Hepatocyte (in vitro differentiated cells): ENCODE results near the gene PNLIP. TPM values are rescaled to one million over a fixed set of nuclear protein-coding genes. Genes with fewer than 3 reads are reported as not detected.

Experiments used
- DNase-seq: peaks from one replicate; pipeline ENCODE4 v3.0.0-alpha.2; 2016; ENCODE audit warnings: low spot score
- H2AFZ ChIP-seq: fragments of 200-600 bp; sonication (generic); 2 replicates; pipeline ENCODE4 v1.6.0; 2016; ENCODE audit warnings: antibody characterized with exemption, mild to moderate bottlenecking
- H3K27ac ChIP-seq: fragments of 200-600 bp; sonication (generic); 2 replicates; pipeline ENCODE4 v1.5.1; 2016; ENCODE audit warnings: mild to moderate bottlenecking
- H3K27me3 ChIP-seq: fragments of 200-600 bp; sonication (generic); 2 replicates; pipeline ENCODE4 v1.6.1; 2016
- H3K36me3 ChIP-seq: fragments of 200-600 bp; sonication (generic); replicated peaks from 2 replicates; pipeline ENCODE4 v1.5.1; 2016; ENCODE audit warnings: low read depth; ENCODE audit not compliant: insufficient read depth
- H3K4me1 ChIP-seq: fragments of 200-600 bp; sonication (generic); 2 replicates; pipeline ENCODE4 v1.5.1; 2016; ENCODE audit warnings: mild to moderate bottlenecking, moderate library complexity; ENCODE audit not compliant: insufficient read depth
- H3K4me2 ChIP-seq: fragments of 200-600 bp; sonication (generic); 2 replicates; pipeline ENCODE4 v1.6.0; 2016
- H3K4me3 ChIP-seq: fragments of 200-600 bp; sonication (generic); 2 replicates; pipeline ENCODE4 v1.5.1; 2016; ENCODE audit warnings: mild to moderate bottlenecking
- H3K79me2 ChIP-seq: fragments of 200-600 bp; sonication (generic); 2 replicates; pipeline ENCODE4 v1.6.0; 2017; ENCODE audit warnings: mild to moderate bottlenecking
- H3K9me2 ChIP-seq: fragments of 200-600 bp; sonication (generic); replicated peaks from 2 replicates; pipeline ENCODE4 v1.6.0; 2017; ENCODE audit warnings: mild to moderate bottlenecking; ENCODE audit not compliant: insufficient read depth
- H3K9me3 ChIP-seq: fragments of 200-600 bp; sonication (generic); 2 replicates; pipeline ENCODE4 v1.5.1; 2016; ENCODE audit warnings: low read depth, mild to moderate bottlenecking
- H4K20me1 ChIP-seq: fragments of 200-600 bp; sonication (generic); 2 replicates; pipeline ENCODE4 v1.6.0; 2016; ENCODE audit warnings: mild to moderate bottlenecking; ENCODE audit not compliant: insufficient read depth, poor library complexity, severe bottlenecking
- EZH2 ChIP-seq: fragments of 200-600 bp; sonication (generic); IDR thresholded peaks from 2 replicates; pipeline ENCODE4 v1.6.1; 2016; ENCODE audit warnings: antibody characterized with exemption, mild to moderate bottlenecking, borderline replicate concordance
- EZH2phosphoT487 ChIP-seq: fragments of 200-600 bp; sonication (generic); IDR thresholded peaks from one replicate; pipeline ENCODE4 v1.6.1; 2018; ENCODE audit warnings: antibody characterized with exemption, mild to moderate bottlenecking, low read depth, moderate library complexity; ENCODE audit not compliant: unreplicated experiment, severe bottlenecking
- WGBS: methylation state at CpG from one replicate; pipeline ENCODE4 v1.1.6; 2016; ENCODE audit warnings: low lambda C conversion rate; ENCODE audit errors: missing lambda C conversion rate; 5-methylcytosine and 5-hydroxymethylcytosine counted together
- polyA plus RNA-seq: library from polyadenylated mRNA; unstranded; fragments of >200 nt; fragmentation: Nextera tagmentation; extraction: Ambion mirVana; gene quantifications from 2 replicates; pipeline ENCODE4 v1.2.1, GENCODE V29; 2016
- total RNA-seq: library from RNA; depleted of rRNA; stranded (reverse); fragments of >200 nt; gene quantifications from 2 replicates; pipeline ENCODE4 v1.2.3, GENCODE V29; 2014
- TF ChIP-seq, protein P1 (sequence below): fragments of 200-600 bp; sonication (generic); IDR thresholded peaks from 2 replicates; pipeline ENCODE4 v1.5.1; 2016; ENCODE audit warnings: antibody characterized with exemption, mild to moderate bottlenecking; ENCODE audit not compliant: poor library complexity

PNLIP gene
- total and polyA plus RNA-seq, 2 experiments from 2014 or later: 0.13 TPM; not detected in 1

DNA sequence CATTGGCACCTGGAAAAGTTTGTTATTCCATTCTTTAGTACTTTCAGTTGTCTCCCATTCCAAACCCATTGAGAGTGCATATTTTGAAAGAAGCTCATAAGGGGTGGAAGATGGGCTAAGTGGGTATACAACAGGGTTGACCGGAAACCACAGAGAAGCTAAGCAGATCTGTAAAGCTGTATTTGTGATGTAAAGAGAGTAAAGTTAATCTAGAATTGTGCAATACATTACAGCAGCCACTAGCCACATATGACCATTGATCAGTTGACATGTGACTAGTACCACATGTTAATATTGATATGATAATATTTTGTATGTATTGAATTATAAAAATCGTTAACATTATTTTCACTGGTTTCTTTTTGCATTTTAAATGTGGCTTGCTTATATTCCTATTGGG lies 4.9 kb upstream of the PNLIP start:
- no peaks in the 10 kb centered on the region for H3K9me2 ChIP-seq
- no peak for TF ChIP-seq EZH2
- TF ChIP-seq, protein P1, sequence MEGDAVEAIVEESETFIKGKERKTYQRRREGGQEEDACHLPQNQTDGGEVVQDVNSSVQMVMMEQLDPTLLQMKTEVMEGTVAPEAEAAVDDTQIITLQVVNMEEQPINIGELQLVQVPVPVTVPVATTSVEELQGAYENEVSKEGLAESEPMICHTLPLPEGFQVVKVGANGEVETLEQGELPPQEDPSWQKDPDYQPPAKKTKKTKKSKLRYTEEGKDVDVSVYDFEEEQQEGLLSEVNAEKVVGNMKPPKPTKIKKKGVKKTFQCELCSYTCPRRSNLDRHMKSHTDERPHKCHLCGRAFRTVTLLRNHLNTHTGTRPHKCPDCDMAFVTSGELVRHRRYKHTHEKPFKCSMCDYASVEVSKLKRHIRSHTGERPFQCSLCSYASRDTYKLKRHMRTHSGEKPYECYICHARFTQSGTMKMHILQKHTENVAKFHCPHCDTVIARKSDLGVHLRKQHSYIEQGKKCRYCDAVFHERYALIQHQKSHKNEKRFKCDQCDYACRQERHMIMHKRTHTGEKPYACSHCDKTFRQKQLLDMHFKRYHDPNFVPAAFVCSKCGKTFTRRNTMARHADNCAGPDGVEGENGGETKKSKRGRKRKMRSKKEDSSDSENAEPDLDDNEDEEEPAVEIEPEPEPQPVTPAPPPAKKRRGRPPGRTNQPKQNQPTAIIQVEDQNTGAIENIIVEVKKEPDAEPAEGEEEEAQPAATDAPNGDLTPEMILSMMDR: no peak
- no peak for TF ChIP-seq EZH2phosphoT487
- H3K79me2 ChIP-seq: no peaks in the 10 kb centered on the region
- H3K4me2 ChIP-seq: no peak overlapping the region
- DNase-seq: no peak
- no peaks in the 10 kb centered on the region for H3K36me3 ChIP-seq
- H3K4me1 ChIP-seq: no peaks in the 10 kb centered on the region
- H2AFZ ChIP-seq: no peak overlapping the region
- H3K4me3 ChIP-seq: no peak overlapping the region
- WGBS: 93% methylated on average over 2 of the region's 2 CpGs
- no peaks in the 10 kb centered on the region for H4K20me1 ChIP-seq
- H3K27ac ChIP-seq: no peak overlapping the region
- H3K27me3 ChIP-seq: no peaks in the 10 kb centered on the region
- no peaks in the 10 kb centered on the region for H3K9me3 ChIP-seq

DNA sequence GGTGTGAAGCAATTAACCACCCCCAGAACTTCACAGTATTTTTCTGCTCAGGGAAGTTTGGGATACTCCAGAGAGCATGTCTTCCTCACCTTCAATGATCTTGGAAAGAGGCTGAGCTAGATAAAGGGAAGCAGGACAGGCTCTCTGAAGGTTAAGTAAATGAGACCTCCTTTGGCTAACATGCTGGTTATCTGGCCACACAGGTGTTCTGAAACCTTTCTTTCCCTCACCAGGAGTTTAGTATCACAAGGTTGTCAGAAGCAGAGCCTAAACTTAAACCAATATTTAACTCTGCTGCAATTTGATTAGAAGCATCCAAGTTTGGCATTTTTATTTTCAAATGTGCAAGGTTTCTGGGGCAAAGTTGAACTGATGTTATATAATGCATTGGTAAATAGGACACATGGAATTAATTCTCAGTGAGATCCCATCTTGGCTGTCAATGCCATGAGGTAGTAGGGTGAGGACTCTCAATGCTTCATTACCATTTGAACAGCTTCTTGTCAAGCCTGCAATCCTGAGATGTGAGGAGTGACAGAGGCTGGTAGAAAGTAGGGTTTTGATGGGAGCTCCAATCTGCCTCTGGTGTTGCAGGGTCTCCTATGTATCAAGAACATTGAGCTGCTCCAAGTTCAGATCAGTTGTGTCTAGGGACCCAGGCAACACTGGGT lies 3.6 kb upstream of the PNLIP start:
- DNase-seq: no peak
- H3K4me1 ChIP-seq: no peaks in the 10 kb centered on the region
- no peak for TF ChIP-seq EZH2phosphoT487
- TF ChIP-seq EZH2: no peak
- TF ChIP-seq, protein P1: no peak
- no peaks in the 10 kb centered on the region for H3K27me3 ChIP-seq
- no peak overlapping the region for H2AFZ ChIP-seq
- H3K36me3 ChIP-seq: no peaks in the 10 kb centered on the region
- no peaks in the 10 kb centered on the region for H3K79me2 ChIP-seq
- H3K9me3 ChIP-seq: no peaks in the 10 kb centered on the region
- H3K4me2 ChIP-seq: no peak overlapping the region
- no peak overlapping the region for H3K4me3 ChIP-seq
- no peak overlapping the region for H3K27ac ChIP-seq
- H3K9me2 ChIP-seq: no peaks in the 10 kb centered on the region
- no peaks in the 10 kb centered on the region for H4K20me1 ChIP-seq

DNA sequence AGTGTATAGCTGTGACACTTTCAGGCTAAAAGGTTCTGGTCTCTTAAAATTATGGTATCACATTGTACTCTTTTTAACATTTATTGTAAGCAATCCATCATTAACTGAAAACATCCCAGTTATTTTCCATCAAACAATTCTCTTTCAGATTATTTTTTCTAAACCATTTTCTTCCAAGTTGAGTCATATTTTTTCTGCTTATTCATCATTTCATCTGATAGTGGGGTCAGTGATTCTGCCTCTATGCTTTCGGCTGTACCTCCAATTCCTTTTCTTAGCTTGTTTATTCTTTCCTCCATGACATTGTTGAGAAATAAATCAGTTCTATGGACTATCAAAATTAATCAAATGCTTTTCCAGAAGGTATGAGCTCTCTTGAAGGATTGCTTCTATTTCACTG lies 609 bp upstream of the PNLIP start:
- Histone ChIP-seq H3K9me2 (no peaks in the 10 kb centered on the region), H4K20me1 (no peaks in the 10 kb centered on the region), H3K4me2 (no peak overlapping the region), H3K4me1 (no peaks in the 10 kb centered on the region), H3K79me2 (no peaks in the 10 kb centered on the region), H3K9me3 (no peaks in the 10 kb centered on the region), H3K4me3 (no peak overlapping the region), H3K27me3 (no peaks in the 10 kb centered on the region), H2AFZ (no peak overlapping the region), H3K36me3 (no peaks in the 10 kb centered on the region), H3K27ac (no peak overlapping the region)
- no peak for DNase-seq
- no peak for TF ChIP-seq EZH2phosphoT487
- TF ChIP-seq, protein P1: no peak
- TF ChIP-seq EZH2: no peak
- WGBS: 97% methylated on average over 1 of the region's 1 CpG

DNA sequence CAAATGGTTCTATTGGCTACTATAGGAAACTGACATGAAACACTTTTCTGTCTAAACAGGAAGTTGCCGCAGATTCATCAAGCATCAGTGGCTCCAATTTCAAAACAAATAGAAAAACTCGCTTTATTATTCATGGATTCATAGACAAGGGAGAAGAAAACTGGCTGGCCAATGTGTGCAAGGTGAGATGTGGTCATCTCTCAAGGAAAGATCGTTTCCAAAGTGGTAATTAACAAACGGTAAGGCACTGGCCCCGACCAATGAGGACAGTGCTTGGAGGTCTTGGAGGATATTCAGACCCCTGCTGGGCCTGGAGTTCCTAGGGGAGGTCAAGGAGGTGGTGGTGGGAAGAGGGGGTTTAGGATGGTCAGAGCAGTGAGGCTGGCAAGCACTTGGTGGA lies 2.6 kb downstream of the PNLIP start:
- H3K27me3 ChIP-seq: no peaks in the 10 kb centered on the region
- no peaks in the 10 kb centered on the region for H3K36me3 ChIP-seq
- H3K9me2 ChIP-seq: no peaks in the 10 kb centered on the region
- no peaks in the 10 kb centered on the region for H3K9me3 ChIP-seq
- DNase-seq: no peak
- H3K4me2 ChIP-seq: no peak overlapping the region
- H3K4me3 ChIP-seq: no peak overlapping the region
- H3K79me2 ChIP-seq: no peaks in the 10 kb centered on the region
- H3K27ac ChIP-seq: no peak overlapping the region
- TF ChIP-seq, protein P1: no peak
- TF ChIP-seq EZH2phosphoT487: no peak
- no peak for TF ChIP-seq EZH2
- no peak overlapping the region for H2AFZ ChIP-seq
- H3K4me1 ChIP-seq: no peaks in the 10 kb centered on the region
- no peaks in the 10 kb centered on the region for H4K20me1 ChIP-seq
- WGBS: 88% methylated on average over 5 of the region's 5 CpGs
